ENCODE results near the gene AKAP8.

- TF ChIP-seq CTCF (IDR thresholded peaks at IDR 0.05) (no peak), POLR2AphosphoS5 (IDR thresholded peaks at IDR 0.05) (no peak), POLR2A (IDR thresholded peaks at IDR 0.05) (no peak), EP300 (IDR thresholded peaks at IDR 0.05) (no peak)
These were observed 62.1 kb downstream of the AKAP8 start for GRCh38 chr19:15317392-15318071.
